GM10266 (cell line): ENCODE data around the gene CHMP3.

Experiments used
- DNase-seq: peaks from one replicate; pipeline ENCODE4 v3.0.0; 2012; ENCODE audit errors: extremely low spot score
- CTCF ChIP-seq: IDR thresholded peaks from 2 replicates; pipeline ENCODE4 v1.5.1; 2012; ENCODE audit warnings: mild to moderate bottlenecking, low read depth; ENCODE audit not compliant: control insufficient read depth, insufficient read depth; ENCODE audit errors: missing control alignments

Gene CHMP3

GRCh38 chr2:86492048-86492453 lies 71.2 kb downstream of the CHMP3 start:
- no peak for TF ChIP-seq CTCF
- no peak for DNase-seq

- no peak for DNase-seq
- no peak for TF ChIP-seq CTCF
Observed at GRCh38 chr2:86491088-86491487, 72.2 kb downstream of the CHMP3 start.

- no peak for DNase-seq
- TF ChIP-seq CTCF: no peak
Observed at GRCh38 chr2:86490245-86490644, 73.0 kb downstream of the CHMP3 start.

- no peak for DNase-seq
- TF ChIP-seq CTCF: no peak
Observed at GRCh38 chr2:86489542-86489941, 73.7 kb downstream of the CHMP3 start.

- TF ChIP-seq CTCF: no peak
Observed at GRCh38 chr2:86488561-86489250, 74.5 kb downstream of the CHMP3 start.

GRCh38 chr2:86487062-86487461 lies 76.2 kb downstream of the CHMP3 start:
- no peak for DNase-seq
- TF ChIP-seq CTCF: no peak

More at GRCh38 chr2:86488561-86489250, 74.5 kb downstream of the CHMP3 start:
- no peak for DNase-seq

- no peak for TF ChIP-seq CTCF
- DNase-seq: no peak
Observed at GRCh38 chr2:86485802-86486201, 77.4 kb downstream of the CHMP3 start.
